Transverse colon (tissue), 3 donors: ENCODE measurements around the gene PPARA.

Source experiments
- EP300 ChIP-seq: sonication (generic); formaldehyde crosslinking; IDR thresholded peaks from one replicate; pipeline ENCODE4 v1.6.1; 2017; ENCODE audit warnings: antibody characterized with exemption, low read depth
- TF ChIP-seq, protein P1 (sequence below), 5 experiments: fragments of 200-600 bp in 3 of 5; fragments of 450-650 bp in 2 of 5; sonication (generic) in 3 of 5; IDR thresholded peaks; 1 replicate in 2 of 5; 2 replicates in 3 of 5; pipeline ENCODE4 v1.5.1; 2016 to 2017; ENCODE audit warnings: antibody characterized with exemption in 5 of 5, inconsistent platforms in 3 of 5, mild to moderate bottlenecking in 2 of 5, moderate library complexity in 1 of 5

DNA sequence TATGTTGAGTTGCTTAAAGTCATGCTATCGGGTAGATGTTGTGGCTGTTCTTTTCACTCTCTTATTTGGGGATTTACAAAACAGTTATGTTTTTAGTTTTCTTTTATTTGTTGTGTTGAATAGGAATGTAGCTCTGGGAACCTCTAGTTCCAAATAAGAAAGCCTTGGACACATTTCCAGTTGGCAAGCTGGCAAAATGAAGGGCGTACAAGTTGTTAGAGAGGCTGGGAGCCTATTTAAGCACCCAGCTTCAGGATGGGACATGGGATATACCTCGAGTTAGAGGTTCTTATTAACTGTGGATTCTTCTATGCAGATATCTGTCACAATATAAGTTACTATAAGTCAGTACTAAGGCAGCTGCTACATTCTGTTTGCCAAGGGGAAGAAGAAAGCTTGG, 22.8 kb downstream of the PPARA start:
- TF ChIP-seq, protein P1, sequence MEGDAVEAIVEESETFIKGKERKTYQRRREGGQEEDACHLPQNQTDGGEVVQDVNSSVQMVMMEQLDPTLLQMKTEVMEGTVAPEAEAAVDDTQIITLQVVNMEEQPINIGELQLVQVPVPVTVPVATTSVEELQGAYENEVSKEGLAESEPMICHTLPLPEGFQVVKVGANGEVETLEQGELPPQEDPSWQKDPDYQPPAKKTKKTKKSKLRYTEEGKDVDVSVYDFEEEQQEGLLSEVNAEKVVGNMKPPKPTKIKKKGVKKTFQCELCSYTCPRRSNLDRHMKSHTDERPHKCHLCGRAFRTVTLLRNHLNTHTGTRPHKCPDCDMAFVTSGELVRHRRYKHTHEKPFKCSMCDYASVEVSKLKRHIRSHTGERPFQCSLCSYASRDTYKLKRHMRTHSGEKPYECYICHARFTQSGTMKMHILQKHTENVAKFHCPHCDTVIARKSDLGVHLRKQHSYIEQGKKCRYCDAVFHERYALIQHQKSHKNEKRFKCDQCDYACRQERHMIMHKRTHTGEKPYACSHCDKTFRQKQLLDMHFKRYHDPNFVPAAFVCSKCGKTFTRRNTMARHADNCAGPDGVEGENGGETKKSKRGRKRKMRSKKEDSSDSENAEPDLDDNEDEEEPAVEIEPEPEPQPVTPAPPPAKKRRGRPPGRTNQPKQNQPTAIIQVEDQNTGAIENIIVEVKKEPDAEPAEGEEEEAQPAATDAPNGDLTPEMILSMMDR (IDR thresholded peaks at IDR 0.05) = no peak
- no peak for TF ChIP-seq EP300
